HCT116 (cell line): ENCODE measurements around the gene TMEM109.

Experiments
- ATF3 ChIP-seq: IDR thresholded peaks from 2 replicates; pipeline ENCODE4 v1.6.1; 2012
- CTCF ChIP-seq, 3 experiments: fragments of 200-600 bp in 1 of 3; sonication (generic) in 1 of 3; IDR thresholded peaks in 2 of 3; conservative IDR thresholded peaks in 1 of 3; 2 replicates each; pipeline ENCODE4 v1.5.1; 2012 to 2017; ENCODE audit warnings: low read depth in 2 of 3, low read length in 2 of 3, antibody characterized with exemption in 1 of 3, borderline replicate concordance in 1 of 3, control low read depth in 1 of 3, mild to moderate bottlenecking in 1 of 3, mixed read lengths in 1 of 3, mixed run types in 1 of 3, moderate library complexity in 1 of 3; ENCODE audit not compliant: insufficient read depth in 1 of 3
- EZH2 ChIP-seq: fragments of 200-600 bp; sonication (generic); IDR thresholded peaks from 2 replicates; pipeline ENCODE4 v1.6.1; 2017; ENCODE audit warnings: antibody characterized with exemption, mixed run types
- POLR2AphosphoS5 ChIP-seq: IDR thresholded peaks from 2 replicates; pipeline ENCODE4 v1.6.1; 2011; ENCODE audit warnings: mild to moderate bottlenecking, low read depth, low read length, moderate library complexity
- RAD21 ChIP-seq: IDR thresholded peaks from 2 replicates; pipeline ENCODE4 v1.6.1; 2012; ENCODE audit warnings: low read depth, mild to moderate bottlenecking
- SIN3A ChIP-seq: IDR thresholded peaks from 2 replicates; pipeline ENCODE4 v1.6.1; 2012; ENCODE audit warnings: low read depth
- SP1 ChIP-seq: IDR thresholded peaks from 2 replicates; pipeline ENCODE4 v1.6.1; 2012; ENCODE audit warnings: low read depth
- TF ChIP-seq, protein P1 (sequence below): IDR thresholded peaks from 2 replicates; pipeline ENCODE4 v1.6.1; 2012
- TF ChIP-seq, protein P2 (sequence below): IDR thresholded peaks from 2 replicates; pipeline ENCODE4 v1.6.1; 2012; ENCODE audit warnings: low read depth

- TF ChIP-seq POLR2AphosphoS5 (no peak), ATF3 (no peak), SIN3A (no peak), RAD21 (no peak), CTCF (IDR thresholded peaks at IDR 0.05 in 2 of 3, conservative IDR thresholded peaks at IDR 0.05 in 1 of 3; ENCODE audit: borderline replicate concordance in 1 of 3, insufficient read depth in 1 of 3, low read depth in 2 of 3, low read length in 2 of 3) (no peak), SP1 (no peak), EZH2 (no peak)
- TF ChIP-seq, protein P1, sequence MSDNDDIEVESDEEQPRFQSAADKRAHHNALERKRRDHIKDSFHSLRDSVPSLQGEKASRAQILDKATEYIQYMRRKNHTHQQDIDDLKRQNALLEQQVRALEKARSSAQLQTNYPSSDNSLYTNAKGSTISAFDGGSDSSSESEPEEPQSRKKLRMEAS: no peak
- TF ChIP-seq, protein P2, sequence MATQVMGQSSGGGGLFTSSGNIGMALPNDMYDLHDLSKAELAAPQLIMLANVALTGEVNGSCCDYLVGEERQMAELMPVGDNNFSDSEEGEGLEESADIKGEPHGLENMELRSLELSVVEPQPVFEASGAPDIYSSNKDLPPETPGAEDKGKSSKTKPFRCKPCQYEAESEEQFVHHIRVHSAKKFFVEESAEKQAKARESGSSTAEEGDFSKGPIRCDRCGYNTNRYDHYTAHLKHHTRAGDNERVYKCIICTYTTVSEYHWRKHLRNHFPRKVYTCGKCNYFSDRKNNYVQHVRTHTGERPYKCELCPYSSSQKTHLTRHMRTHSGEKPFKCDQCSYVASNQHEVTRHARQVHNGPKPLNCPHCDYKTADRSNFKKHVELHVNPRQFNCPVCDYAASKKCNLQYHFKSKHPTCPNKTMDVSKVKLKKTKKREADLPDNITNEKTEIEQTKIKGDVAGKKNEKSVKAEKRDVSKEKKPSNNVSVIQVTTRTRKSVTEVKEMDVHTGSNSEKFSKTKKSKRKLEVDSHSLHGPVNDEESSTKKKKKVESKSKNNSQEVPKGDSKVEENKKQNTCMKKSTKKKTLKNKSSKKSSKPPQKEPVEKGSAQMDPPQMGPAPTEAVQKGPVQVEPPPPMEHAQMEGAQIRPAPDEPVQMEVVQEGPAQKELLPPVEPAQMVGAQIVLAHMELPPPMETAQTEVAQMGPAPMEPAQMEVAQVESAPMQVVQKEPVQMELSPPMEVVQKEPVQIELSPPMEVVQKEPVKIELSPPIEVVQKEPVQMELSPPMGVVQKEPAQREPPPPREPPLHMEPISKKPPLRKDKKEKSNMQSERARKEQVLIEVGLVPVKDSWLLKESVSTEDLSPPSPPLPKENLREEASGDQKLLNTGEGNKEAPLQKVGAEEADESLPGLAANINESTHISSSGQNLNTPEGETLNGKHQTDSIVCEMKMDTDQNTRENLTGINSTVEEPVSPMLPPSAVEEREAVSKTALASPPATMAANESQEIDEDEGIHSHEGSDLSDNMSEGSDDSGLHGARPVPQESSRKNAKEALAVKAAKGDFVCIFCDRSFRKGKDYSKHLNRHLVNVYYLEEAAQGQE: no peak
Measured at GRCh38 chr11:60942970-60943565, 29.1 kb downstream of the TMEM109 start.
